Left forelimb (tissue), 1 donor: ENCODE results near the gene TPO.

Source experiments
- DNase-seq: peaks from one replicate; pipeline ENCODE4 v3.0.0-alpha.2; 2018; ENCODE audit warnings: low spot score

The TPO gene

DNA sequence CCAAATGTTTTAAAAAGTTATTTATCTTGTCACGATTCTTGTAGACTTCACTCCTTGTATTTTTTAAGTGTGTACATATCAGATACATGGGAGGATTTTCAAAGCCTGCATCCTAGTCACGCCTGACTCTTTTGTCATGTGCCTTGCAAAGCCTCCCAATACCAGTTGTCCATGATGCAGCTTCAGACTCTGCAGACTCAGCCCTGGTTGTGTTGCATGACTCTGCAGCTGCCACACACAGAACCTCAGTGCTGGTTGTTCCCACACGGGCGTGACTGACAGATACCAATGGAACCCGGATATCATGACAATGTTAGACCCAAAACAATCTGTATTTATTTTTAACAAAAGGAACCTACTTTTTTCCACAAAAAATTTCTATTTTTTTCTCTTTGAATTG lies 38.2 kb downstream of the TPO start:
- DNase-seq = no peak

- no peak for DNase-seq
These were observed 40.3 kb downstream of the TPO start for GRCh38 chr2:1453561-1453960.

DNA sequence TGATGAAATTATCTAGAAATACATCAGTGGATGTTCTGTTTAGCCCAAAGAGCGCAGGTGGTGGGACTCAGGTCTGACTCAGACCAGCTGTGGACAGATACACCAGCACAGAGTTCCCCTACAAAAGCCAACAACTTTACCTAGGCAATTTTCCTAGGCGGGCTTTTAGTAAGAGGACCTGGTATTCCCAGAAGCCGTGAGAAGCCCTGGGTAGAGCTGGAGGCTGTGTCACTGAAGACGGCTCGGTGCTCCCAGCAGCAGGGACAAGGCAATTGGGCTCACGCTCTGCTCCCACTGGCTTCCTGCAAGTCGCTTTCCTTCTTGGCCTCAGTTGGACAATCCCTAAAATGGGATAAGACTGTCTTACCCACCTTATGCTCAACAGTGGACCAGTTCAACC lies 41.1 kb downstream of the TPO start:
- no peak for DNase-seq

DNA sequence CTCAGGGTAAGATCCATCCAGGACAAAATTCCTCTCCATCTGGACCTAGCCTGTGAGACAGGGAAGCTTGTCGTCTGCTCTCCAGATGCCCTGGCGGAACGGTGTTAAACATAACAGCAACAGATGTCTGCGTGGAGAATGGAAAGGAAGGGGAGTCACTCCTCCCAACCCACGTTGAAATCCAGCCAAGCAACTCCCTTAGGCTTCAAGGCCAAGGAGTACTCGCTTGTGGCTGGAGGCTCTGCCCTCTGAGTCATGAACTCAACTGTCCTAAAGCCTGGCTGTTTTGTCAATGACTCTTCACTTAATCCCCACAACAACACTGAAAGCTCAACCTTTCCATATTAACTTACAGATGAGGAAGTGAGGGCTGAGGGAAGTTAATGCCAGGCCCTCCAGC lies 42.2 kb downstream of the TPO start:
- DNase-seq = no peak

DNA sequence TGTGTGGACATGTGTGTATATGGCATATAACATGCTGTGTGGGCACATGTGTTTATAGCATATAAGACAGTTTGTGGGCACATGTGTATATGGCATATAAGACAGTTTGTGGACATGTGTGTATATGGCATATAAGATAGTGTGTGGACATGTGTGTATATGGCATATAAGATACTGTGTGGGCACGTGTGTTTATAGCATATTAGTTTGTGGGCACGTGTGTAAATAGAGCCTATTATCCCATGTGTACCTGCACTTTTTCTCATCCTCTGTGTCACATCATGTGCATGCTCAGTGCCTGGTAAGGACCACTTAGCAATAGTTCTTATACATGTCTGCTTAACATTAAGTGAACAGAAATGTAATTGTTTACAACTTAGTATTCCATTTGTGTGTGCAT lies 45.2 kb downstream of the TPO start:
- DNase-seq = no peak

DNA sequence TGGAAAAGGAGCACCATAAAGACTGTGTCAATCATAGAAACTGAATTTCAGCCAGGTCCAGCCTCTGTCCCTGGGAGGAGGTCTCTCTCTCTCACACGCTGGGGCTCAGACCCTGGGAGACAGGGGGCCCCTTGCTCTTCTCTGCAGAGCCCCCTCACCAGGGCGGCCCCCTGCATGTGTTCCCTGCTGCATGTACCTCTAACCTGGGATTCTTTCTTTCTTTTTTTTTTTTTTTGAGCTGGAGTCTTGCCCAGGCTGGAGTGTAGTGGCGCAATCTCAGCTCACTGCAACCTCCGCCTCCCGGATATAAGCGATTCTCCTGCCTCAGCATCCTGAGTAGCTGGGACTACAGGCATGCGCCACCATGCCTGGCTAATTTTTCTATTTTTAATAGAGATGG lies 46.5 kb downstream of the TPO start:
- no peak for DNase-seq

DNA sequence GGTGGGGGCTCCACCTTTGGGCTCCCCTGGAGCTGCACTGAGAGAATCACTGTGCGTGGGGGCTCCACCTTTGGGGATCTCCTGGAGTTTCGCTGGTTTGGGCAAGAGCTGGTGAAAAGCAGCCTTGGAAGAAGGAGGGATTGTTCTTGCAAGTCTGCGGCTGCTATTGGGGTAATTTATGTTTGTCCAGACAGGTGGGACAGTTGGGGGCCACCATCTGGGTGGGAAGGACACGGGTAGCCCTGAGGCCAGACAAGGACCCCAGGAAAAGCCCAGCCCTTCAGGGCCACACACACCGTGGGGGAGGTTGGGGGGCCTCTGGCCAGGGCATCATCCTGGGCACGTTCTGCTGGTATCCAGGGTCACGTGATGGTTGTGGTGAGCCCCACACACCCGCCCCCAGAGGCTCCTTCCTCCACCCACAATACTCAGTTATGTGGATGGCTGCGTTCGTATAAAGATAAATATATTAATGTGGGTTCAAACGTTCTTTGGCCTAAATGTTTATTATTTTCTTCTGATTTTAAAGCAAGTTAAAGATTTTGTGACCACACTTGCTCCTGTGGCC lies 47.7 kb downstream of the TPO start:
- no peak for DNase-seq

DNA sequence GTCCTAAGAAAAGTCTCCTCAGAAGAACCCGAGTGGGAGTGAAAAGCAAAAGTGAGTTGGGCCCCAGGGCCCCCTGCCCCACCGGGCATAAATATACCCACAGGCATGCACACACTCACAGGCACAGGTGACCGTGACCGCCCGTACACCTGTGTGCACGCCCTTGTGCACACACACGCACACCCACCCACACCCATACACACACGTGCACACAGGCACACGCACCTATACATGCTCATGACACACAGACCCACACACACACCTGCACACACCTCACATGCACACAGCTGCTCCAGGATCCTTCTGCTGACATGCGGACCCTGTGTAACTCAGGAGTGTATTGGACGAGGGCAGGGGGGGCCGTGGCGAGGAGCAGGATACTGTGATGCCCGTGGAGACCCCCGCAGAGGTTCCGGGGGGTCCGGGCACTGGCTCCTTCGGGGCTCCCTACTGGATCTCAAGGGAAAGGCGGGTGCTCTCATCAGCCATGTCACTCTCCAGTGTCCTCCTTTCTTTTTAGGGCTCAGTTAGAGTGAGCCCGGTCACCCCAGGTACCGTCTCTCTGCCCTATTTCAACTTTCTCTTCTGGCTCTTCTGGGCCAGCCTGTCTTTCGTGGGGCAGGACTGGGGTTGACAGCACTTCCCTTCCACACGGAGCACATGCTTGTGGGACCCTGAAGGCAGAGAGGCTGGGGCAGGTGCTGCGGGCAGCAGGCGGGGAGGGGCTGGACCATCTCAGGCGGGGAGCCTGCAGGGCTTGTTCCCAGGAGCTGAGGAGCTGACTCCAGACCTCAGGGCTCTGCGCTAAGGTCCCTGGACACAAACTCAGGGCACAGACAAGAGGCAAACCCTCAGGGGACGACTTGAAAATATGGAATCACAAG lies 48.5 kb downstream of the TPO start:
- no peak for DNase-seq

- no peak for DNase-seq
These were observed 49.7 kb downstream of the TPO start for GRCh38 chr2:1462994-1463393.

DNA sequence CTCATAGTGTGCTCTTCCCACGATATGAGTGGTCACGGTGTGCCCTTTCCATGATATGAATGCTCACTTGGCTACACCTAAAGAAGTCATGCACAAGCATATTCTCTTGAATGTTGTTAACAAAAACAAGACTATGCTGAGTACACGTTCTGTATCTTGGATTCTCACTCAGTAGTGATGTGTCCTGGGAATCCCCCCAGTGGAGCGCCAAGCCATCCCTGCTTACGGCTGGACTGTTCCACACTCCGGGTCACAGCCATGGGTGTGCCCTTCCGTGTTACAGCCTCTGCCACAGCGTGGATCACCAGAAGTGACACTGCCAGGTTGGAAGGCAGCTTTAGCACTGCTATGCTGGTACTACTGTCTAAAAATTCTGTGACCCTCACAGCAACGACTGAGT lies 59.1 kb downstream of the TPO start:
- no peak for DNase-seq

GRCh38 chr2:1476617-1477195 lies 63.4 kb downstream of the TPO start:
- no peak for DNase-seq

DNA sequence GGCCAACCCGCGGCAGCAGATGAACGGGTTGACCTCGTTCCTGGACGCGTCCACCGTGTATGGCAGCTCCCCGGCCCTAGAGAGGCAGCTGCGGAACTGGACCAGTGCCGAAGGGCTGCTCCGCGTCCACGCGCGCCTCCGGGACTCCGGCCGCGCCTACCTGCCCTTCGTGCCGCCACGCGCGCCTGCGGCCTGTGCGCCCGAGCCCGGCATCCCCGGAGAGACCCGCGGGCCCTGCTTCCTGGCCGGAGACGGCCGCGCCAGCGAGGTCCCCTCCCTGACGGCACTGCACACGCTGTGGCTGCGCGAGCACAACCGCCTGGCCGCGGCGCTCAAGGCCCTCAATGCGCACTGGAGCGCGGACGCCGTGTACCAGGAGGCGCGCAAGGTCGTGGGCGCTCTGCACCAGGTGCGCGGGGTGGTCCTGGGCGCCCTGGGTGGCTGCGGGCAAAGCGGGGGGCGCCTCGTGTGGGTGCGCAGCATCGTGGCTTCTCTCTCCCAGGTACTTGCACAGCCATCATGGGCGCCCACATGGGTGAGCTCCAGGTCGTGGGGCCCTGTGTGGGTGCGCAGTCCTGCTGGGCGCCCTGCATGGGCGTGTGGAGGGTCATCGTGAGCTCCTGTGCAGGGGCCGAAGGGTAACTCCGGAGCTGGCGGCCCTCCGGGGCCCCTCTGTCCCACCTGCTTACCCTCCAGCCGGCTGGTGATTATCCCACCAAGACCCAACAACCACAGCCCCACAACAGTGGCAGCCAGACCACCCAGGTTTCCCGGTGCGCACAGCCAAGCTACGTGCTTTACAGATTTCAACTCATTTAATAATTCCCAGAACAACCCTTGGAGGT lies 64.2 kb downstream of the TPO start:
- no peak for DNase-seq

DNA sequence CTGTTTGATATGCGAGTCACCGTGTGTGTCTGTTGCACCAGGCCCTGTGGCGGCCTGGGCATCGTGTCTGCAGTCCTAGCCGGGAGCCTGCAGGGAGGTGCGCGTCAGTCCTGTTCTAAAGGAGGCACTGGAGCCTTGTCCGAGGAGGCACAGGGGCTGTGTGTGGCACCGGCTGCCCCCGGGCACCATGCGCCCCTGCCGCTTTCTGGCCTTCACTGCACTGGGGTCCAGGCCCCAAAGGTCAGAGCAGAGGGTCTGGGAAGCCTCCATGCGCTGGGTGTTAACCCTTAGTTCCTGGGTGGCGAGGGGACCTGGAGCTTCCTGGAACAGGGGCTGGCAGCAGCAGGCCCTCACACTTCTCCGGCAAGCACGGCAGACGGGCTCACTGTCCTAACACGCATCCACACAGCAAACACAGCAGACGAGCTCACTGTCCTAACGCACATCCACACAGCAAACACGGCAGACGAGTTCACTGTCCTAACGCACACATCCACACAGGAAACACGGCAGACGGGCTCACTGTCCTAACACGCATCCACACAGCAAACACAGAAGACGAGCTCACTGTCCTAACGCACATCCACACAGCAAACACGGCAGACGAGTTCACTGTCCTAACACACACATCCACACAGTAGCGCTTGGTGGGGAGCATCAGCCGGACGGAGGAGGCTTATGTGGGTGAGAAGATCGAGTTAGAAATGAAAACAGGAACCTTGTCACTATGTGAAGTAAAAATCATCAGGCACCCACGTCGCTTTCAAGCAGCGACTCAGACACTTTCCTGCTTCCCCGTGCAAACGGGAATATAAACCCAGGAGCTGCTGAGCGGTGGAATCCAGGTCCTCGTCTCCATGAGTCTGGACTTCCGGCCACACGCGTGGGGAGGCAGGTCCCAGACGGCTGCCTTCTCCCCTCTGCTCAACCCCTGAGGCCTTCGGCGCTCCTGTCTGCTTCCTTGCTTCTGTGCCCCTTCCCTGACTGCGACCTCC lies 65.3 kb downstream of the TPO start:
- DNase-seq = no peak

DNA sequence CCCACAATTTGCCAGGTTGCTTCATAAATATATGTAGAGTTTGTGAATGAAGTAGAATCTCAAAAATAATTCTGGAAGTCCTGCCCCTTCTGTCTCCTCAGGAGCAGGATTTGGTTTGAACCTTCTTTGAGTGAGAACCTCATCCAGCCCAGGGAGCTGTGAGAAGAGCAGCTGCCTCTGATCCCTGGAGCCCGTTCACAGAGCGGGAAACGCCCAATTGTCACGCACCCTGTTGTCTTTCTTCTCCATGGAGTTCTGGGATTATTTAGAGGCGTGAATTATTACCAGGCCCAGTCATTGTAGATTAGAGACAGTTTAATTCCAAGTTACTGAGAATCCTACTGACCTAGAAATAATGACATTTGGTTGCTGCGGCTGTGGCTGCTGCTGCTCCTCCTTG lies 66.1 kb downstream of the TPO start:
- DNase-seq = no peak

DNA sequence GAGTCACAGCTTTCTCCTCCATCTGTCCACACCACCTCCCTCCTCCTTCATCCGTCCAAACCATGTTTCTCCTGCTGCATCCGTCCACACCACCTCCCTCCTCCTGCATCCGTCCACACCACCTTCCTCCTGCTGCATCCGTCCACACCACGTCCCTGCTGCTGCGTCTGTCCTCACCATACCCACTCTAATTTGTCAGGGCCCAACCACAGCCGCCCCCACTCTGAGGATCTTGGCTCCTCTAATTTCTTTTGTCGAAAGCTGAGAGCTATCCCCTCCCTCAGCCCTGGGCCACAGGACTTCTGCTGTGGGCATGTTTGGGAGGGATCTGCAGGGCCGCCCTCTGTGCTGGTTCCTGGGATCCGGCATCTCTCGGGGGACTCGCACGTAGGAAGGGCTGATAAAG lies 67.4 kb downstream of the TPO start:
- DNase-seq = no peak

GRCh38 chr2:1481406-1482252 lies 68.4 kb downstream of the TPO start:
- DNase-seq = no peak

DNA sequence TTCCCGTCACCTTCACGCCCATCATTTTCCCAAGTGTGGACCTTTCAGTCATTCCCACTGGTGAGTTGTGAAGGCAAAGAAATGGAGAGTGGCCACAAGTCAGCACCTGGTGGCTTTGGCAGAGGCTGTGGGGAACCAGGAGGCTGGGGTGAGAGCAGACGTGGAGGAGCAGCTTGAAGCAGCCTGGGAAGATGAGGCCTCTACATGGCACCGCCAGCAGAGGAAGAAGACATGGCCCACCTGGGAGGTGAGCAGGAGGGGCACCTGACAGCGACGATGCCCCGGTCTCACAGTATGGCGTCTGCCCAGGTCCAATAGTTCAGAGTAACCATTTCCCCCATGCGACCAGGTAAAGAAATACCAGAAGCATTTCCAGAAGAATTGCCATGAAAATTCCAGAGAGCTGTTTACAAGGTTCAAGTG lies 69.0 kb downstream of the TPO start:
- no peak for DNase-seq

GRCh38 chr2:1482981-1483380 lies 69.7 kb downstream of the TPO start:
- no peak for DNase-seq

DNA sequence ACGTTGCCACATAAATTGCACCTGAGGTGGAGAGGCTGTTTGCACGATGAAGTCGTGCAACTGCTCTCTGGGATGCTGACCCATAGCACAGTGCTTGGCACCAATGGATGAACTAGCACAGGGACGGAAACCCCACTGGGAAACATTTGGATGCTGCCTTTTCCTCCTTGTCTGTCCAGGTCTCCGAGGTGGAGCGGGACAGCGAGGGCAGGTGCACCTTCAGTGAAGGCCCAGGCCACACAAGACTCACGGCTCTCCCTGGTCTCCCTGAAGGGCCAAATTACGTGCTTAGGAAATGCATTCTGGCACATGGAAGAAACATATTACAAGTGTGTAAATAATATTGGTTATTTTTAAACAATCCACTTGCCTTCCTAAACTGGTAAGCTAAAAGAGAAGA lies 70.3 kb downstream of the TPO start:
- DNase-seq = no peak

DNA sequence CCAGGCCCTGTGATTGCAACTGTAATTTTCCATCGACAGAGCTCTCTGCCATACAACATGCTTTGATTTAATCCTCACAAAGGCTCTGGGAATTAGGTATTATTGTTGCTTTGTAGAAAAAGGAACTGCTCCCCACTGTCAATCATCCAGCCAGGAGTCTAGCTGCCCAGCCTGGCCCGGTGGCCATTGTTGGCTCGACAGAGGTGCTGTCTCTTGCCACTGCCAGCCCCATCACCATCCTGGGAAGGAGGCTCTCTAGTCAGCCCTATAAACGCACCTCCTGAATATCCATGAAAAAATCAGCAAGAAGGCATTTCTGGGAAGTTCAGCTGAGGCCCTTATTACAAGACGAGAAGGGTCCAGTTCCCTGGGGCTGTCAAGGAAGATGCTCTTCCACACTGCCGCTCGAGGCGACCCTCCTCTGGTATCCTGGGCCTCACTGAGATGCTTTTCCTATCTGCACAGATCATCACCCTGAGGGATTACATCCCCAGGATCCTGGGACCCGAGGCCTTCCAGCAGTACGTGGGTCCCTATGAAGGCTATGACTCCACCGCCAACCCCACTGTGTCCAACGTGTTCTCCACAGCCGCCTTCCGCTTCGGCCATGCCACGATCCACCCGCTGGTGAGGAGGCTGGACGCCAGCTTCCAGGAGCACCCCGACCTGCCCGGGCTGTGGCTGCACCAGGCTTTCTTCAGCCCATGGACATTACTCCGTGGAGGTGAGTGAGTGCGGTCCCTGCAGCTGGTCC lies 71.0 kb downstream of the TPO start:
- peak; percentile 12 for DNase-seq
